ENCODE results near the gene ZNF780B. TPM values are rescaled to one million over a fixed set of nuclear protein-coding genes. Genes with fewer than 3 reads are reported as not detected.

The ZNF780B gene
- total and polyA plus RNA-seq, 2 of the 8 experiments (the other 6 are each of a cell fraction or from before 2014, with no cell fraction given) = 3.1 to 22.4 TPM

- TF ChIP-seq, protein P1, sequence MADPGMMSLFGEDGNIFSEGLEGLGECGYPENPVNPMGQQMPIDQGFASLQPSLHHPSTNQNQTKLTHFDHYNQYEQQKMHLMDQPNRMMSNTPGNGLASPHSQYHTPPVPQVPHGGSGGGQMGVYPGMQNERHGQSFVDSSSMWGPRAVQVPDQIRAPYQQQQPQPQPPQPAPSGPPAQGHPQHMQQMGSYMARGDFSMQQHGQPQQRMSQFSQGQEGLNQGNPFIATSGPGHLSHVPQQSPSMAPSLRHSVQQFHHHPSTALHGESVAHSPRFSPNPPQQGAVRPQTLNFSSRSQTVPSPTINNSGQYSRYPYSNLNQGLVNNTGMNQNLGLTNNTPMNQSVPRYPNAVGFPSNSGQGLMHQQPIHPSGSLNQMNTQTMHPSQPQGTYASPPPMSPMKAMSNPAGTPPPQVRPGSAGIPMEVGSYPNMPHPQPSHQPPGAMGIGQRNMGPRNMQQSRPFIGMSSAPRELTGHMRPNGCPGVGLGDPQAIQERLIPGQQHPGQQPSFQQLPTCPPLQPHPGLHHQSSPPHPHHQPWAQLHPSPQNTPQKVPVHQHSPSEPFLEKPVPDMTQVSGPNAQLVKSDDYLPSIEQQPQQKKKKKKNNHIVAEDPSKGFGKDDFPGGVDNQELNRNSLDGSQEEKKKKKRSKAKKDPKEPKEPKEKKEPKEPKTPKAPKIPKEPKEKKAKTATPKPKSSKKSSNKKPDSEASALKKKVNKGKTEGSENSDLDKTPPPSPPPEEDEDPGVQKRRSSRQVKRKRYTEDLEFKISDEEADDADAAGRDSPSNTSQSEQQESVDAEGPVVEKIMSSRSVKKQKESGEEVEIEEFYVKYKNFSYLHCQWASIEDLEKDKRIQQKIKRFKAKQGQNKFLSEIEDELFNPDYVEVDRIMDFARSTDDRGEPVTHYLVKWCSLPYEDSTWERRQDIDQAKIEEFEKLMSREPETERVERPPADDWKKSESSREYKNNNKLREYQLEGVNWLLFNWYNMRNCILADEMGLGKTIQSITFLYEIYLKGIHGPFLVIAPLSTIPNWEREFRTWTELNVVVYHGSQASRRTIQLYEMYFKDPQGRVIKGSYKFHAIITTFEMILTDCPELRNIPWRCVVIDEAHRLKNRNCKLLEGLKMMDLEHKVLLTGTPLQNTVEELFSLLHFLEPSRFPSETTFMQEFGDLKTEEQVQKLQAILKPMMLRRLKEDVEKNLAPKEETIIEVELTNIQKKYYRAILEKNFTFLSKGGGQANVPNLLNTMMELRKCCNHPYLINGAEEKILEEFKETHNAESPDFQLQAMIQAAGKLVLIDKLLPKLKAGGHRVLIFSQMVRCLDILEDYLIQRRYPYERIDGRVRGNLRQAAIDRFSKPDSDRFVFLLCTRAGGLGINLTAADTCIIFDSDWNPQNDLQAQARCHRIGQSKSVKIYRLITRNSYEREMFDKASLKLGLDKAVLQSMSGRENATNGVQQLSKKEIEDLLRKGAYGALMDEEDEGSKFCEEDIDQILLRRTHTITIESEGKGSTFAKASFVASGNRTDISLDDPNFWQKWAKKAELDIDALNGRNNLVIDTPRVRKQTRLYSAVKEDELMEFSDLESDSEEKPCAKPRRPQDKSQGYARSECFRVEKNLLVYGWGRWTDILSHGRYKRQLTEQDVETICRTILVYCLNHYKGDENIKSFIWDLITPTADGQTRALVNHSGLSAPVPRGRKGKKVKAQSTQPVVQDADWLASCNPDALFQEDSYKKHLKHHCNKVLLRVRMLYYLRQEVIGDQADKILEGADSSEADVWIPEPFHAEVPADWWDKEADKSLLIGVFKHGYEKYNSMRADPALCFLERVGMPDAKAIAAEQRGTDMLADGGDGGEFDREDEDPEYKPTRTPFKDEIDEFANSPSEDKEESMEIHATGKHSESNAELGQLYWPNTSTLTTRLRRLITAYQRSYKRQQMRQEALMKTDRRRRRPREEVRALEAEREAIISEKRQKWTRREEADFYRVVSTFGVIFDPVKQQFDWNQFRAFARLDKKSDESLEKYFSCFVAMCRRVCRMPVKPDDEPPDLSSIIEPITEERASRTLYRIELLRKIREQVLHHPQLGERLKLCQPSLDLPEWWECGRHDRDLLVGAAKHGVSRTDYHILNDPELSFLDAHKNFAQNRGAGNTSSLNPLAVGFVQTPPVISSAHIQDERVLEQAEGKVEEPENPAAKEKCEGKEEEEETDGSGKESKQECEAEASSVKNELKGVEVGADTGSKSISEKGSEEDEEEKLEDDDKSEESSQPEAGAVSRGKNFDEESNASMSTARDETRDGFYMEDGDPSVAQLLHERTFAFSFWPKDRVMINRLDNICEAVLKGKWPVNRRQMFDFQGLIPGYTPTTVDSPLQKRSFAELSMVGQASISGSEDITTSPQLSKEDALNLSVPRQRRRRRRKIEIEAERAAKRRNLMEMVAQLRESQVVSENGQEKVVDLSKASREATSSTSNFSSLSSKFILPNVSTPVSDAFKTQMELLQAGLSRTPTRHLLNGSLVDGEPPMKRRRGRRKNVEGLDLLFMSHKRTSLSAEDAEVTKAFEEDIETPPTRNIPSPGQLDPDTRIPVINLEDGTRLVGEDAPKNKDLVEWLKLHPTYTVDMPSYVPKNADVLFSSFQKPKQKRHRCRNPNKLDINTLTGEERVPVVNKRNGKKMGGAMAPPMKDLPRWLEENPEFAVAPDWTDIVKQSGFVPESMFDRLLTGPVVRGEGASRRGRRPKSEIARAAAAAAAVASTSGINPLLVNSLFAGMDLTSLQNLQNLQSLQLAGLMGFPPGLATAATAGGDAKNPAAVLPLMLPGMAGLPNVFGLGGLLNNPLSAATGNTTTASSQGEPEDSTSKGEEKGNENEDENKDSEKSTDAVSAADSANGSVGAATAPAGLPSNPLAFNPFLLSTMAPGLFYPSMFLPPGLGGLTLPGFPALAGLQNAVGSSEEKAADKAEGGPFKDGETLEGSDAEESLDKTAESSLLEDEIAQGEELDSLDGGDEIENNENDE (IDR thresholded peaks at IDR 0.05; ENCODE audit: insufficient replicate concordance, low read length) = no peak
- no peak for TF ChIP-seq NANOG (IDR thresholded peaks at IDR 0.05; ENCODE audit: insufficient read depth, low read depth, low read length, poor library complexity, severe bottlenecking)
- TF ChIP-seq EP300 (IDR thresholded peaks at IDR 0.05; ENCODE audit: borderline replicate concordance in 1 of 2, low read depth in 2 of 2, low read length in 2 of 2) = no peak
- TF ChIP-seq SIN3A (conservative IDR thresholded peaks at IDR 0.05 in 1 of 2, IDR thresholded peaks at IDR 0.05 in 1 of 2; ENCODE audit: low read depth in 1 of 2, low read length in 2 of 2) = no peak
- no peak for TF ChIP-seq CHD2 (IDR thresholded peaks at IDR 0.05; ENCODE audit: low read length)
- TF ChIP-seq TAF1 (IDR thresholded peaks at IDR 0.05; ENCODE audit: low read depth, low read length) = no peak
- TF ChIP-seq KDM4A (IDR thresholded peaks at IDR 0.05; ENCODE audit: low read depth, low read length, severe bottlenecking) = no peak
- no peak for TF ChIP-seq RXRA (IDR thresholded peaks at IDR 0.05; ENCODE audit: insufficient read depth, low read depth, low read length)
- TF ChIP-seq BRCA1 (IDR thresholded peaks at IDR 0.05; ENCODE audit: low read depth, low read length) = no peak
- TF ChIP-seq ZNF274 (IDR thresholded peaks at IDR 0.05; ENCODE audit: borderline replicate concordance, extremely low read depth, low read length) = no peak
- no peak for TF ChIP-seq RAD21 (IDR thresholded peaks at IDR 0.05 in 1 of 2, conservative IDR thresholded peaks at IDR 0.05 in 1 of 2; ENCODE audit: low read depth in 2 of 2, low read length in 2 of 2)
These were observed 73.1 kb downstream of the ZNF780B start (continued) for GRCh38 chr19:39982883-39983282.

Measured in H1 (cell line).